GM12878 (cell line): ENCODE data around the gene CCBE1. TPM values are rescaled to one million over a fixed set of nuclear protein-coding genes. Genes with fewer than 3 reads are reported as not detected.

ENCODE experiments used
- EED ChIP-seq: sonication (generic); IDR thresholded peaks from 2 replicates; pipeline ENCODE4 v1.6.1; 2016; ENCODE audit warnings: antibody characterized with exemption, low read depth
- HCFC1 ChIP-seq: fragments of 150-350 bp; IDR thresholded peaks from 2 replicates; pipeline ENCODE4 v1.6.1; 2014; ENCODE audit warnings: low read length
- HDGF ChIP-seq: fragments of 450-650 bp; IDR thresholded peaks from 2 replicates; pipeline ENCODE4 v1.6.1; 2016; ENCODE audit warnings: antibody characterized with exemption
- IKZF2 ChIP-seq, 2 experiments: fragments of 450-650 bp; IDR thresholded peaks; 2 replicates each; pipeline ENCODE4 v1.6.1; 2017; ENCODE audit warnings: mild to moderate bottlenecking in 2 of 2, moderate library complexity in 2 of 2
- RCOR1 ChIP-seq: conservative IDR thresholded peaks from 2 replicates; pipeline ENCODE4 v1.6.1; 2012; ENCODE audit warnings: low read depth, low read length, improper control_type of control experiment
- SUZ12 ChIP-seq: fragments of 200-600 bp; sonication (generic); IDR thresholded peaks from one replicate; pipeline ENCODE4 v1.6.1; 2018; ENCODE audit warnings: antibody characterized with exemption, mild to moderate bottlenecking; ENCODE audit not compliant: unreplicated experiment
- polyA plus RNA-seq, 11 experiments: library from polyadenylated mRNA; depleted of rRNA in 4 of 11; unstranded in 6 of 11; stranded (reverse) in 5 of 11; fragments of >200 nt; fragmentation: Nextera tagmentation in 4 of 11; fragmentation: Illumina TruSeq in 1 of 11; extraction: Ambion mirVana in 4 of 11; extraction: Trizol in 1 of 11; gene quantifications; 1 replicate in 1 of 11; 2 replicates in 10 of 11; pipeline versions ENCODE4 v1.2.1 to v1.2.3, GENCODE V29; 2011 to 2016; ENCODE audit warnings: inconsistent platforms in 2 of 11, missing spikeins in 2 of 11, low read depth in 1 of 11
- total RNA-seq, 4 experiments: library from RNA; depleted of rRNA in 3 of 4; stranded (reverse); fragments of >200 nt in 3 of 4; fragmentation: Illumina TruSeq in 1 of 4; extraction: Trizol in 1 of 4; gene quantifications; 2 replicates each; pipeline versions ENCODE4 v1.2.1 to v1.2.3, GENCODE V29; 2013 to 2021
- TF ChIP-seq, protein P1 (sequence below): IDR thresholded peaks from 2 replicates; pipeline ENCODE4 v1.6.1; 2011; ENCODE audit warnings: borderline replicate concordance, low read depth, mild to moderate bottlenecking, moderate library complexity, mixed read lengths, low read length; ENCODE audit not compliant: insufficient read depth; ENCODE audit errors: extremely low read length
- TF ChIP-seq, protein P2 (sequence below): fragments of 450-650 bp; IDR thresholded peaks from 2 replicates; pipeline ENCODE4 v1.6.1; 2016; ENCODE audit warnings: mild to moderate bottlenecking
- TF ChIP-seq, protein P3 (sequence below): fragments of 450-650 bp; IDR thresholded peaks from 2 replicates; pipeline ENCODE4 v1.6.1; 2018; ENCODE audit warnings: borderline replicate concordance, mild to moderate bottlenecking; ENCODE audit not compliant: partially characterized antibody

Gene CCBE1
- total and polyA plus RNA-seq, 10 of the 15 experiments (the other 5 are each of a cell fraction or from before 2014, with no cell fraction given) = 0.03 to 0.49 (median 0.04) TPM; not detected in 7

DNA sequence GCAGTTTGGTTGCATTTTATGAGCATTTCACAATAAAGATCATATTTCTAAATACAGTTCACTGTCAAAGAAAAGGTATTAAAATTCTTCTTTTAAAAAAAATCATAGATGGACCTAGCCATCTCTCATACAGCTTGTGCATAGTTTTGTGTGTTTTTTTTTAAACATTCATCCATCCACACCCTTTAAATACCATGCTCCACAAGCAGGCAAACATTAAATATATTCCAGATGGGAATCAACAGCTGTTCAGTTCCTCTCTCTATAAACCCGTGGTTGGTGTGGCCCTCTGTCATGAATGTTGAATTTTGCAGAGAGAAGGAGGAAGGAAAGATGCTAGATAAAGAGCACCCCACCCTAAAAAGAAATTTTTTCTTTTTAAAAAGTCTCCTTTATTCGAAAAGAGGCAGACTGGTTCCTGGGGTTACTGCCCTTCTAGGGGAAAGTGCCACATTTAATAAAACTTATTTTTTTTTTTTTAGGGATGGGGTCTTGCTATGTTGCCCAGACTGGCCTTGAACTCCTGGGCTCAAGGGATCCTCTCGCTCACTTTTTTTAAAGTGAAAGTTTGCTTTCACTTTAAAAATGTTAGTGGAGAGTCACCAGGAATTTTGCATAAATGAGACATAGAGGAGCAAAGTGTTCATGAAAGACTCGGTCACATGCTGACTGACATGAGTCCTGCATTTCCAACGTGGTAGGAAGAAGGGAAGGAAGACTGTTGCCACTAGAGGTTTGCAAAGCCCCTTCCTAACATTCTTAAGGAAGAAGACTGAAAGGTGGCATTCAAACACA, 264.2 kb downstream of the CCBE1 start (continued):
- TF ChIP-seq, protein P1, sequence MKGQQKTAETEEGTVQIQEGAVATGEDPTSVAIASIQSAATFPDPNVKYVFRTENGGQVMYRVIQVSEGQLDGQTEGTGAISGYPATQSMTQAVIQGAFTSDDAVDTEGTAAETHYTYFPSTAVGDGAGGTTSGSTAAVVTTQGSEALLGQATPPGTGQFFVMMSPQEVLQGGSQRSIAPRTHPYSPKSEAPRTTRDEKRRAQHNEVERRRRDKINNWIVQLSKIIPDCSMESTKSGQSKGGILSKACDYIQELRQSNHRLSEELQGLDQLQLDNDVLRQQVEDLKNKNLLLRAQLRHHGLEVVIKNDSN = no peak
- TF ChIP-seq, protein P2, sequence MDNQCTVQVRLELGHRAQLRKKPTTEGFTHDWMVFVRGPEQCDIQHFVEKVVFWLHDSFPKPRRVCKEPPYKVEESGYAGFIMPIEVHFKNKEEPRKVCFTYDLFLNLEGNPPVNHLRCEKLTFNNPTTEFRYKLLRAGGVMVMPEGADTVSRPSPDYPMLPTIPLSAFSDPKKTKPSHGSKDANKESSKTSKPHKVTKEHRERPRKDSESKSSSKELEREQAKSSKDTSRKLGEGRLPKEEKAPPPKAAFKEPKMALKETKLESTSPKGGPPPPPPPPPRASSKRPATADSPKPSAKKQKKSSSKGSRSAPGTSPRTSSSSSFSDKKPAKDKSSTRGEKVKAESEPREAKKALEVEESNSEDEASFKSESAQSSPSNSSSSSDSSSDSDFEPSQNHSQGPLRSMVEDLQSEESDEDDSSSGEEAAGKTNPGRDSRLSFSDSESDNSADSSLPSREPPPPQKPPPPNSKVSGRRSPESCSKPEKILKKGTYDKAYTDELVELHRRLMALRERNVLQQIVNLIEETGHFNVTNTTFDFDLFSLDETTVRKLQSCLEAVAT = no peak
- no peak for TF ChIP-seq RCOR1
- TF ChIP-seq IKZF2 (IDR thresholded peaks at IDR 0.05) = no peak
- TF ChIP-seq HCFC1 = no peak
- TF ChIP-seq, protein P3, sequence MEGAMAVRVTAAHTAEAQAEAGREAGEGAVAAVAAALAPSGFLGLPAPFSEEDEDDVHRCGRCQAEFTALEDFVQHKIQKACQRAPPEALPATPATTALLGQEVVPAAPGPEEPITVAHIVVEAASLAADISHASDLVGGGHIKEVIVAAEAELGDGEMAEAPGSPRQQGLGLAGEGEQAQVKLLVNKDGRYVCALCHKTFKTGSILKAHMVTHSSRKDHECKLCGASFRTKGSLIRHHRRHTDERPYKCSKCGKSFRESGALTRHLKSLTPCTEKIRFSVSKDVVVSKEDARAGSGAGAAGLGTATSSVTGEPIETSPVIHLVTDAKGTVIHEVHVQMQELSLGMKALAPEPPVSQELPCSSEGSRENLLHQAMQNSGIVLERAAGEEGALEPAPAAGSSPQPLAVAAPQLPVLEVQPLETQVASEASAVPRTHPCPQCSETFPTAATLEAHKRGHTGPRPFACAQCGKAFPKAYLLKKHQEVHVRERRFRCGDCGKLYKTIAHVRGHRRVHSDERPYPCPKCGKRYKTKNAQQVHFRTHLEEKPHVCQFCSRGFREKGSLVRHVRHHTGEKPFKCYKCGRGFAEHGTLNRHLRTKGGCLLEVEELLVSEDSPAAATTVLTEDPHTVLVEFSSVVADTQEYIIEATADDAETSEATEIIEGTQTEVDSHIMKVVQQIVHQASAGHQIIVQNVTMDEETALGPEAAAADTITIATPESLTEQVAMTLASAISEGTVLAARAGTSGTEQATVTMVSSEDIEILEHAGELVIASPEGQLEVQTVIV = no peak
- TF ChIP-seq SUZ12 = no peak
- no peak for TF ChIP-seq HDGF
- no peak for TF ChIP-seq EED
